Ovary (tissue), 9 donors: ENCODE data around the gene TERB1. TPM values are rescaled to one million over a fixed set of nuclear protein-coding genes. Genes with fewer than 3 reads are reported as not detected.

Experiments
- DNase-seq, 5 donors: peaks; one replicate each; pipeline ENCODE4 v3.0.0-alpha.2; 2019 to 2020
- H3K27ac ChIP-seq, 2 donors: fragments of 200-600 bp; one replicate each; pipeline versions ENCODE4 v1.5.1 to v1.8.0; 2019 to 2022
- H3K27me3 ChIP-seq: fragments of 200-600 bp; one replicate; pipeline ENCODE4 v1.8.0; 2022
- H3K36me3 ChIP-seq: fragments of 200-600 bp; sonication (generic); one replicate; pipeline ENCODE4 v1.5.1; 2019
- H3K4me1 ChIP-seq: one replicate; pipeline ENCODE4 v1.8.1; 2013; ENCODE audit warnings: mild to moderate bottlenecking, moderate library complexity; ENCODE audit not compliant: insufficient read depth
- H3K4me3 ChIP-seq: fragments of 200-600 bp; sonication (generic); one replicate; pipeline ENCODE4 v1.5.1; 2017
- H3K9me3 ChIP-seq, 2 donors: fragments of 200-600 bp in 1 of 2; sonication (generic) in 1 of 2; one replicate each; pipeline versions ENCODE4 v1.5.1 to v1.8.1; 2013 to 2019; ENCODE audit warnings: mild to moderate bottlenecking in 1 of 2, moderate library complexity in 1 of 2
- EP300 ChIP-seq: sonication (generic); formaldehyde crosslinking; IDR thresholded peaks from one replicate; pipeline ENCODE4 v1.6.1; 2017; ENCODE audit warnings: antibody characterized with exemption
- POLR2A ChIP-seq: fragments of 450-650 bp; IDR thresholded peaks from one replicate; pipeline ENCODE4 v1.6.1; 2017; ENCODE audit warnings: antibody characterized with exemption, mild to moderate bottlenecking, moderate library complexity
- WGBS, 3 donors: extraction: QIAGEN DNeasy Blood & Tissue Kit in 1 of 3; methylation state at CpG; one replicate each; pipeline versions ENCODE4 v1.1.5 to v1.1.7; 2013 to 2017; 5-methylcytosine and 5-hydroxymethylcytosine counted together
- intact Hi-C, 4 donors: fragments of 100-400 bp; cut with DNase I; formaldehyde crosslinking; loops; one replicate each; pipeline versions ENCODE4 v1.11.0 to v1.15.1; 2022 to 2023
- polyA plus RNA-seq, 2 donors: library from polyadenylated mRNA; stranded (reverse); fragments of 200-250 nt in 1 of 2; fragments of 350-450 nt in 1 of 2; fragmentation: Illumina TruSeq in 1 of 2; extraction: RNeasy Lipid Tissue Mini Kit (QIAGEN cat#74804) in 1 of 2; gene quantifications; one replicate each; pipeline ENCODE4 v1.2.3, GENCODE V29; 2013 to 2014
- total RNA-seq, 7 donors: library from RNA; depleted of rRNA in 2 of 7; stranded (reverse); fragments of >200 nt in 2 of 7; fragmentation: NEBNext Ultra II Directional in 3 of 7; extraction: Animal tissue kit (Norgen Biotek cat#: 25700) in 3 of 7; gene quantifications; one replicate each; pipeline versions ENCODE4 v1.1.0 to v1.2.4, GENCODE V29; 2016 to 2023
- TF ChIP-seq, protein P1 (sequence below), 3 donors: fragments of 450-650 bp in 2 of 3; fragments of 200-600 bp in 1 of 3; IDR thresholded peaks; one replicate each; pipeline versions ENCODE4 v1.5.1 to v1.8.0; 2016 to 2022; ENCODE audit warnings: antibody characterized with exemption in 3 of 3, mild to moderate bottlenecking in 1 of 3
- donor health status: DM: no; HTN: no; CAD: no; lungs with moderate emphysema.
- donor health status: DM: no; HTN: no; CAD: no.
- donor health status: Bipolar disorder and iron deficiency.
- donor health status: DM: yes; HTN: yes; CAD: no.
- donor health status: DM: no; HTN: no; CAD: no.
- donor health status: DM: yes; HTN: yes; CAD: no.

TERB1 gene
- total and polyA plus RNA-seq, 9 donors = 0.04 to 0.50 (median 0.31) TPM; not detected in 5

- TF ChIP-seq EP300 = no peak
- TF ChIP-seq, protein P1, sequence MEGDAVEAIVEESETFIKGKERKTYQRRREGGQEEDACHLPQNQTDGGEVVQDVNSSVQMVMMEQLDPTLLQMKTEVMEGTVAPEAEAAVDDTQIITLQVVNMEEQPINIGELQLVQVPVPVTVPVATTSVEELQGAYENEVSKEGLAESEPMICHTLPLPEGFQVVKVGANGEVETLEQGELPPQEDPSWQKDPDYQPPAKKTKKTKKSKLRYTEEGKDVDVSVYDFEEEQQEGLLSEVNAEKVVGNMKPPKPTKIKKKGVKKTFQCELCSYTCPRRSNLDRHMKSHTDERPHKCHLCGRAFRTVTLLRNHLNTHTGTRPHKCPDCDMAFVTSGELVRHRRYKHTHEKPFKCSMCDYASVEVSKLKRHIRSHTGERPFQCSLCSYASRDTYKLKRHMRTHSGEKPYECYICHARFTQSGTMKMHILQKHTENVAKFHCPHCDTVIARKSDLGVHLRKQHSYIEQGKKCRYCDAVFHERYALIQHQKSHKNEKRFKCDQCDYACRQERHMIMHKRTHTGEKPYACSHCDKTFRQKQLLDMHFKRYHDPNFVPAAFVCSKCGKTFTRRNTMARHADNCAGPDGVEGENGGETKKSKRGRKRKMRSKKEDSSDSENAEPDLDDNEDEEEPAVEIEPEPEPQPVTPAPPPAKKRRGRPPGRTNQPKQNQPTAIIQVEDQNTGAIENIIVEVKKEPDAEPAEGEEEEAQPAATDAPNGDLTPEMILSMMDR (IDR thresholded peaks at IDR 0.05) = no peak
- Histone ChIP-seq H3K27me3 (no peaks in the 10 kb centered on the region), H3K4me1 (no peaks in the 10 kb centered on the region), H3K9me3 (no peaks in the 10 kb centered on the region), H3K4me3 (no peak overlapping the region), H3K27ac (no peak overlapping the region), H3K36me3 (no peaks in the 10 kb centered on the region)
- DNase-seq = no peak
- intact Hi-C loops = no loop called here
Observed at GRCh38 chr16:66711581-66711980, 89.8 kb downstream of the TERB1 start.

- Histone ChIP-seq H3K9me3 (no peaks in the 10 kb centered on the region), H3K4me1 (no peaks in the 10 kb centered on the region), H3K36me3 (no peaks in the 10 kb centered on the region), H3K27ac (no peak overlapping the region), H3K27me3 (no peaks in the 10 kb centered on the region), H3K4me3 (no peak overlapping the region)
- intact Hi-C loops = no loop called here
- 64 to 66% (median 65%) methylated on average over 8 of the region's 8 CpGs for WGBS, 3 donors
- no peak for DNase-seq
- TF ChIP-seq, protein P1 (IDR thresholded peaks at IDR 0.05) = no peak
- TF ChIP-seq EP300 (no peak), POLR2A (no peak)
Observed at GRCh38 chr16:66706506-66706880, 94.9 kb downstream of the TERB1 start.

- TF ChIP-seq POLR2A (no peak), EP300 (no peak)
- TF ChIP-seq, protein P1 (IDR thresholded peaks at IDR 0.05) = no peak
- intact Hi-C loops = no loop called here
- Histone ChIP-seq H3K4me3 (no peak overlapping the region), H3K9me3 (no peaks in the 10 kb centered on the region), H3K36me3 (no peaks in the 10 kb centered on the region), H3K27ac (no peak overlapping the region), H3K4me1 (no peaks in the 10 kb centered on the region), H3K27me3 (no peaks in the 10 kb centered on the region)
- no peak for DNase-seq
- 73 to 74% (median 73%) methylated on average over 11 of the region's 11 CpGs for WGBS, 3 donors
Observed at GRCh38 chr16:66705790-66706505, 95.4 kb downstream of the TERB1 start.

Other genes starting within 250 kb of the TERB1 start
- gene CKLF, start 249.0 kb downstream of the TERB1 start, total RNA-seq = 10 to 100 TPM; 22.3 to 46.8 (median 30.6) TPM
- 10 to 100 TPM; 34.2 to 36.7 TPM for gene CKLF, start 249.0 kb downstream of the TERB1 start, polyA plus RNA-seq
- gene CMTM1, start 235.1 kb downstream of the TERB1 start, total RNA-seq = 1 to 10 TPM; 1.0 to 7.1 (median 4.9) TPM
- under 1 TPM; 0.22 to 0.54 TPM for gene CMTM1, start 235.1 kb downstream of the TERB1 start, polyA plus RNA-seq
- gene CMTM2, start 222.1 kb downstream of the TERB1 start, total RNA-seq = 1 to 10 TPM in 1 of 7 donors, under 1 TPM in 1, not detected in 5; 0.38 to 1.8 TPM
- gene CMTM2, start 222.1 kb downstream of the TERB1 start, polyA plus RNA-seq = under 1 TPM in 1 of 2 donors, not detected in 1; 0.21 TPM
- 10 to 100 TPM; 22.9 to 60.5 (median 43.2) TPM for gene CMTM3, start 196.9 kb downstream of the TERB1 start, total RNA-seq
- gene CMTM3, start 196.9 kb downstream of the TERB1 start, polyA plus RNA-seq = 10 to 100 TPM; 36.7 to 43.5 TPM
- 10 to 100 TPM; 12.2 to 47.1 (median 15.1) TPM for gene CMTM4, start 104.8 kb downstream of the TERB1 start, total RNA-seq
- gene CMTM4, start 104.8 kb downstream of the TERB1 start, polyA plus RNA-seq = 1 to 10 TPM; 5.4 to 9.2 TPM
- gene DYNC1LI2, start 50.0 kb downstream of the TERB1 start, total RNA-seq = 100 to 1,000 TPM in 3 of 7 donors, 10 to 100 TPM in 4; 71.3 to 116 (median 94.8) TPM
- 10 to 100 TPM; 44.3 to 91.3 TPM for gene DYNC1LI2, start 50.0 kb downstream of the TERB1 start, polyA plus RNA-seq
- 10 to 100 TPM; 38.3 to 63.7 (median 54.0) TPM for gene NAE1, start 29.4 kb upstream of the TERB1 start, total RNA-seq
- gene NAE1, start 29.4 kb upstream of the TERB1 start, polyA plus RNA-seq = 10 to 100 TPM; 41.8 to 44.4 TPM
- not detected for gene CA7, start 42.8 kb upstream of the TERB1 start, total RNA-seq
- gene CA7, start 42.8 kb upstream of the TERB1 start, polyA plus RNA-seq = not detected
- 10 to 100 TPM in 5 of 7 donors, 1 to 10 TPM in 2; 3.9 to 23.3 (median 18.5) TPM for gene PDP2, start 78.9 kb upstream of the TERB1 start, total RNA-seq
- 10 to 100 TPM in 1 of 2 donors, 1 to 10 TPM in 1; 9.4 to 27.9 TPM for gene PDP2, start 78.9 kb upstream of the TERB1 start, polyA plus RNA-seq
- gene CDH16, start 117.3 kb upstream of the TERB1 start, total RNA-seq = 10 to 100 TPM in 1 of 7 donors, 1 to 10 TPM in 1, under 1 TPM in 3, not detected in 2; 0.12 to 19.2 (median 0.57) TPM
- gene CDH16, start 117.3 kb upstream of the TERB1 start, polyA plus RNA-seq = not detected
- 10 to 100 TPM in 5 of 7 donors, 1 to 10 TPM in 2; 5.6 to 43.1 (median 12.1) TPM for gene RRAD, start 124.0 kb upstream of the TERB1 start, total RNA-seq
- 10 to 100 TPM in 1 of 2 donors, 1 to 10 TPM in 1; 2.3 to 22.3 TPM for gene RRAD, start 124.0 kb upstream of the TERB1 start, polyA plus RNA-seq
- 10 to 100 TPM; 57.7 to 77.8 (median 66.7) TPM for gene CIAO2B, start 132.8 kb upstream of the TERB1 start, total RNA-seq
- gene CIAO2B, start 132.8 kb upstream of the TERB1 start, polyA plus RNA-seq = 100 to 1,000 TPM in 1 of 2 donors, 10 to 100 TPM in 1; 40.1 to 150 TPM
- gene CES2, start 133.9 kb upstream of the TERB1 start, total RNA-seq = 10 to 100 TPM; 25.5 to 51.9 (median 42.2) TPM
- gene CES2, start 133.9 kb upstream of the TERB1 start, polyA plus RNA-seq = 10 to 100 TPM; 29.4 to 38.9 TPM
- gene CES3, start 159.7 kb upstream of the TERB1 start, total RNA-seq = 1 to 10 TPM in 5 of 7 donors, under 1 TPM in 2; 0.45 to 2.3 (median 1.4) TPM
- gene CES3, start 159.7 kb upstream of the TERB1 start, polyA plus RNA-seq = under 1 TPM; 0.73 to 0.91 TPM
- gene CES4A, start 187.0 kb upstream of the TERB1 start, total RNA-seq = 10 to 100 TPM in 5 of 7 donors, 1 to 10 TPM in 2; 6.7 to 67.1 (median 15.5) TPM
- gene CES4A, start 187.0 kb upstream of the TERB1 start, polyA plus RNA-seq = 1 to 10 TPM; 6.0 to 9.7 TPM
- 10 to 100 TPM; 39.9 to 58.3 (median 48.9) TPM for gene CBFB, start 227.6 kb upstream of the TERB1 start, total RNA-seq
- gene CBFB, start 227.6 kb upstream of the TERB1 start, polyA plus RNA-seq = 10 to 100 TPM; 19.2 to 23.8 TPM